GM21786 (cell line): ENCODE measurements around the gene NUPR1.
"Not testable (repeated sequence)": the region's sequence is repeated elsewhere in the genome, so short reads cannot be mapped to it uniquely, and the experiment has no call there.

Source experiments
- ATAC-seq: cut with Tn5 transposase; IDR thresholded peaks from one replicate; pipeline ENCODE4 v1.9.1; 2021; ENCODE audit not compliant: unreplicated experiment

The NUPR1 gene

DNA sequence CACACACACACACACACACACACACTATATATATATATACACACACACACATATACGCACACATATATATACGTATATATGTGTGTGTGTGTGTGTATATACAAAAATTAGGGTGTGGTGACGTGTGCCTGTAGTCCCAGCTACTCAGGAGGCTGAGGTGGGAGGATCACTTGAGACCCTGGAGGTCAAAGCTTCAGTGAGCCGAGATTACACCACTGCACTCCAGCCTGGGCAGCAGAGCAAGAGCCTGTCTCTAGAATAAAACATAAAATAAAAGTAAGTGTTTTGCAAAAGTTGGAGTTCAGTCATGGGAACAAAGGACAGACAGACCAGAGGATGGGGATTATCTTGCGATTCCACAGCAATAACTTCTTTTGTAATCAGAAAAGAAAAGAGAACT, 10.8 kb downstream of the NUPR1 start:
- no peak for ATAC-seq

DNA sequence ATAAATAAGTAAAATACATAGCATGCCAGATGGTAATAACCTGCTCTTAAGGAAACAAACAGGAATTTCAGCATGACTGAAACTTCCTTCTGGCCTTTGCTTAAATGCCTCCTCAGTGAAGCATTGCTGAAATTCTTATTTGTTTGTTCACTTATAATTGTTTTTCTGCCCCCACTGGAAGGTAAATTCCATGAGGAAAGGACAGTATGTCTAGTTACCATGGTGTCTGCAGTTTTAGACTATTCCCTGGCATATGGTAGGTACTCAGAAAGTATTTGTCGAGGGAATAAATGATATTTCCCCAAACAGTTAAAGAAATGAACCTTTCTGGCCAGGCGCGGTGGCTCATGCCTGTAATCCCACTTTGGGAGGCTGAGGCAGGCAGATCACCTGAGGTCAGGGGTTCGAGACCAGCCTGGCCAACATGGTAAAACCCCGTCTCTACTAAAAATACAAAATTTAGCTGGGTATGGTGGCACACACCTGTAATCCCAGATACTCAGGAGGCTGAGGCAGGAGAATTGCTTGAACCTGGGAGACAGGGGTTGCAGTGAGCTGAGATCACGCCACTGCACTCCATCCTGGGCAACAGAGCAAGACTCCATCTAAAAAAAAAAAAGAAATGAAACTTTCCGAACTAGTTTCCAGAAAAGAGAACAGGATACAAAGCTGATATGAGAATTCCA, 11.5 kb downstream of the NUPR1 start:
- not testable (repeated sequence) for ATAC-seq

DNA sequence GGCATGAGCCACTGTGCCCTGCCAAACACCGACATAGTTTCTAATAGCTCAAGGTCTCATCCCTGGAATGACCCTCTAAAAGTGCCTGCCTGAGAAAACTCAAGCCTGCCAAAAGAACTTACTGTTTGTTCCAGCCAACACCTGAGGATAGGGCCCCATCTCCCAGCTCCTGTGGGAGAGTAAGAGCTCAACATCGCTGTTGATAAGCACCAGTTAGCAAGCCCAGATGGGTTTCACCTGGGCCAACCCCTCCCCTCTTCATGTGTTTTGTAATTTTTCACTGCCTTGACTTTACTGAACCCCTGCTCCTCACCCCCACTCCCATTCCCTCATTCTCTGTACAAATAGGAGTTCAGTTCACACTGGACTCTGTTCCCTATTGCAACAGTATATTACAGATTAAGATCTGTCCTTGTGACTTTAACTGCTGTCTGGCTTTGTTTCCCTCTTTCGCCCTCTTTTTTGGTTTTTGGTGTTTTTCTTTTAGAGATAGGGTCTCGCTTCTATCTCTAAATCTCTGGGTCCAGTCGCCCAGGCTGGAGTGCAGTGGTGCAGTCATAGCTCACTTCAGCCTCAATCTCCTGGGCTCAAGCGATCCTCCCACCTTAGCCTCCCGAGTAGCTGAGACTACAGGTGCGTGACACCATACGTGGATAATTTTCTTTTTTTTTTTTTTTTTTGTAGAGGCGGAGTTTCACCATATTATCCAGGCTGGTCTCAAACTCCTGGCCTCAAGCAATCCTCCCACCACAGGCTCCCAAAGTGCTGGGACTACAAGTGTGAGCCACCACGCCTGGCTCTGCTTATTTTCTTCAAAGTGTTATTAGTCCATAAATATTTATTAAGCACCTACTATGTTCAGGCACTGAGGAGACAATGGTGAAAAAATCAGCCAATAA, 12.3 kb downstream of the NUPR1 start:
- no peak for ATAC-seq

DNA sequence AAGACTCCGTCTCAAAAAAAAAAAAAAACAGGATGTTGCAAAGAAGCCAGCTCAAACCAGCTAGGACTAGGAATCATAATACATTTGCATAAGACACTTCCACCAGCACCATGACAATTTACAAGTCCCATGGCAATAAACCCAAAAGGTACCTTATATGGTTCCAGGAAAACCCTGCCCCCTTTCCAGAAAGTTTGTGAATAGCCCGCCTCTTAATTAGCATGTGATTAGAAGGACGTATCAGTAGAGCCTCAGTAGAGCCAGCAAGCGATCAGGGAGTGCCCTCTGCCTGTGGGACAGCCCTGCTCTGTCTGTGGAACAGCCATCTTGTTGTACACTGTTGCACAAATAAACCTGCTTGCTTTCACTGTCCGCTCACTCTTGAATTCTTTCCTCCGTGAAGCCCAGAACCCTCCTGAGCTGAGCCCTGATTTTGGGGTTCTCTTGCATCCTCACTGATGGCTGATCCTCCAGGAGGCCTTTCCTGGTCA, 14.0 kb downstream of the NUPR1 start:
- no peak for ATAC-seq

DNA sequence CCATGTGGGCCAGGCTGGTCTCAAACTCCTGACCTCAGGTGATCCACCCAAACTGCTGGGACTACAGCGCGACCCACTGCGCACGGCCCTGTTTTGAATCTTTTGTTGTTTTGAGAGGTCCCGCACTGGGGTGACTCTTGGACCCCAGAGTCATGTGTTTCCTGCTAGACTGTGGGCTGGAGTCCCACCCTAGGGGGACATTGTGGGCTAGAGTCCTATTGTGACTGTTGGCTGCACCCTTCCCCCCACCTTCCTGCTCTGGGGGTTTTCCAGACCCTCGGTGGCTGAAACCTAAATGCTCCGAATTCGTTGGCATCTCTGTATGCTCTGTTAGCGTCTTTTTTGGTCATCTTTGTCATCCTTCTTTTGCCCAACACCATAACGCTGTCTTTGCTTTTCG, 16.0 kb downstream of the NUPR1 start:
- no peak for ATAC-seq

DNA sequence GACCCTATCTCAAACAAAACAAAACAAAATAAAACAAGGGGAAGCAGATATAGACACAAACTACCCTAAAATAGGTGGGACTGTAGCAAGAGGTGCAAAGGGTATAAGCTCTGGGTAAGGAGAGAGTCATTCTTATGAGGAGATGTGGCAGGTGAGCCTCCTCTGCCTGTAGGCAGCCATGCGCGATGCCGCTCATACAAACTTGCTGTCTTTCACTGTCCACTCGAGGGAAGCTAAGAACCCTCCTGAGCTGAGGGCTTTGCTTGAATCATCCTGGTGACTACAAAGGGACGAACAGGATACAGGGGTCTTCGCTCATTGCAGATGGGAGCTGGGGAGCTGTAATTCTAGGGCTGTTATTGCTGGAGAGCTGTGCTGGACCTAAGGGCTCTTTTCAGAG, 17.3 kb downstream of the NUPR1 start:
- ATAC-seq, result no peak

DNA sequence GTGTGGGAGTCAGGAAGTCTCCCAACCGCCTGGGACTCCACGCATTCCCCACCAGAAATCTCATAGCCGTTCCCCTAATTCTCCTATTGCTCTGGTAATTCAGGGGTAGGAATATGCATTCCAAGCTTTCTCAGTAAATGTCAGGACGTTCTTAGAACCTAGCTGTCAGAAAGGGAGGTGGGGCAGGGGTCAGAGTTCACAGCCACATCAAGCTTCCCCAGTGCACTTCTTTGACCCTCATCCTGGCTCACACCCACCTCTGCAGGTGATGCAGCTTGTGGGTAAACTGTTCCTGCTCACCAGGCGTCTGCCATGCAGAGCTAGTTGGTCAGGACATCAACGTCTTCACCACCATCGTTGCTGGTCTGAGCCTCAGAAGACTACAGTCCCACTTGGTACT, 18.1 kb downstream of the NUPR1 start:
- ATAC-seq, result no peak

DNA sequence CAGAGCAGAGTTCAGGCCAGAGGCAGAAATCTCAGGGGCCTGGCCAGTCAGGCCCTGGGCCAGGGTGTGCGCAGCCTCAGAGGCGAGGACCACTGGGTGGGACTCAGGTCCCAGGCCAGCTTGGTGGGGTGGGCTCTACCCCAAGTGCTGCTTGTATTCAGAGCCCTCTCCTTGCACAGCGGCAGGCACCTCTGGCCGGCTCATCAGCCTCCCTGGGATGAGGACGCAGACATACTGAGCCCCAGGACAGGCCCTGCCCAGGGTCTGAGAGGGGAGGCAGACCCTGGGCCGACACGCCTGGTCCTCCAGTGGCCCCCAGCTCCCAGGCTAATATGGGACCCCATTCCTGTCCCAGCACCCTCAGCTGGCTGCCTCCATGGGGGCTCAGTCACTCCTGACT, 24.5 kb downstream of the NUPR1 start:
- ATAC-seq, result no peak

DNA sequence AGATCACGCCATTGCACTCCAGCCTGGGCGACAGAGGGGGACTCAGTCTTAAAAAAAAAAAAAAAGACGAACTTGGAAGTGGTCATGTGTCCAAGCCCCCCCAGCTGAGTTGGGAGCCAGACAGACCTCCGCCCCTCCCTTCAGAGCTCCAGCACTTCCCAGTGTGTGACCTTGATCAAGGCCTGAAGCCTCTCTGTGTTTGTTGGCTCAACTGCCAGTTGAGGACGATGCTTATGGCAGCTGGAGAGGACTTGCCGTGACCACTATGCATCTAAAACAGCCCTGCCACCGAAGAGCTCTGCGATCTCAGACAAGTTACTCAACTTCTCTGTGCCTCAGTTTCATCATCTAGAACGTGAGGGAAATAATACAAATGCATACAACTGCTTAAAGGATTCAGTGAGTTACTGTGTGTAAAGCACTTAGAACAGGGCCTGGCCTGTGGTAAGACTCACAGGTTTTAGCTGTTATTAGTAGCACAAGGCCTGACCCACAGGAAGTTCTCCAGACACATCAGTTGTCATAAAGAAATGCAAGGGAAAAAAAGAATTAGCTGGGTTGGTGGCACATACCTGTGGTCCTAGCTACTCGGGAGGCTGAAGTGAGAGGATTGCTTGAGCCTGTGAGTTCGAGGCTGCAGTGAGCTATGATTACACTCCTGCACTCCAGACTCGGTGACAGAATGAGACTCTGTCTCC, 25.1 kb downstream of the NUPR1 start:
- no peak for ATAC-seq

DNA sequence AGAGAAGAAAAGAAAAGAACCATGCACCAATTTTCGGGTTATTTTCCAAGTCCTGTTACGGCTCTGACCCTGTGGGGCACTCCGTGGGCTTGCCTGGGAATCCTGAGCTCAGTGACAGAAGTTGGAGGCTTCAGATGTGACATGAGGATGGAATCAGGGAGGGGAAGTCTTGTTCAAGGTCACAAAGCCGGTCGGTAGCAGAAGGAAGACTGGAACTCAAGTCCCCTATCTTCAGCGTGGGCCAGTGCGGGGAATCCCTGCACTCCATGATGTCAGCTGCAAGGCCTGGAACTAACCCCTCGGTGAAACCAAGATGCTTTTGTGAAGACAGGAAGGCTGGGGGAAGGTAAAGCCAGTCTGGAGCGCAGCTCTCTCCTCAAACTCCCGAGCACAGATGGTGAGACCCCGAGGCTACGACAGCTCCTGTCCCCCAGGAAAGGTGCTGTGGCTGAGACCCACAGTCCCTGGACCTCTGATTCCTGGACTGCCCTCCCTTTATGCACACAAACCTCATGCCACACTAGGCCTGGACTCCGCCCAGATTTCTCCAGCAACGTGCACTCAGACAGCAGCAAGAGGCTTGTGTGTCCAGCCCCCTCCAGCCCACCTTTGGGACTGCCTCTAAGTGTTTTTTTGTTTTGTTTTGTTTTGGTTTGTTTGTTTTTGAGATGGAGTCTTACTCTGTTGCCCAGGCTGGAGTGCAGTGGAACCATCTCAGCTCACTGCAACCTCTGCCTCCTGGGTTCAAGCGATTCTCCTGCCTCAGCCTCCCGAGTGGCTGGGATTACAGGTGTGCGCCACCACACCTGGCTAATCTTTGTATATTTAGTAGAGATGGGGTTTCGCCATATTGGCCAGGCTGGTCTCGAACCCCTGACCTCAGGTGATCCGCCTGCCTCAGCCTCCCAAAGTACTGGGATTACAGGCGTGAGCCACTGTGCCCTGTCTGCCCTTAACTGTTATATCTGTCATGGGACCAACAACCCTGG, 26.7 kb downstream of the NUPR1 start:
- no peak for ATAC-seq

DNA sequence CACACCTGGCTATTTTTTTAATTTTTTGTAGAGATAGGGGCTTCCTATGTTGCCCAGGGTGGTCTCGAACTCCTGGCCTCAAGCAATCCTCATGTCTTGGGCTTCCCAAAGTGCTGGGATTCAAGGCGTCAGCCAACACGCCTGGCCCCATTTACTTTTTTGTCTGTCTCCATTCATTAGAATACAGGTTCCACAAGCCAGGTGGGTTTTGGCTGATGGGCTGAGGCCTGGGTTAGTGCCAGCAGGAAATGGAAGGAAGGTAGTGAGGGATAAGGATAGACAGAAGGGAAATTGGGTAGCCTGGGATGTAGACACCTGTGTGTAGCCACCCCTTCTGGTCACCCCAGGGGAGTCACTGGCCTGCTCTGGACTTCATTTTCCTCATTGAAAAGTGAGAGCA, 27.7 kb downstream of the NUPR1 start:
- no peak for ATAC-seq

DNA sequence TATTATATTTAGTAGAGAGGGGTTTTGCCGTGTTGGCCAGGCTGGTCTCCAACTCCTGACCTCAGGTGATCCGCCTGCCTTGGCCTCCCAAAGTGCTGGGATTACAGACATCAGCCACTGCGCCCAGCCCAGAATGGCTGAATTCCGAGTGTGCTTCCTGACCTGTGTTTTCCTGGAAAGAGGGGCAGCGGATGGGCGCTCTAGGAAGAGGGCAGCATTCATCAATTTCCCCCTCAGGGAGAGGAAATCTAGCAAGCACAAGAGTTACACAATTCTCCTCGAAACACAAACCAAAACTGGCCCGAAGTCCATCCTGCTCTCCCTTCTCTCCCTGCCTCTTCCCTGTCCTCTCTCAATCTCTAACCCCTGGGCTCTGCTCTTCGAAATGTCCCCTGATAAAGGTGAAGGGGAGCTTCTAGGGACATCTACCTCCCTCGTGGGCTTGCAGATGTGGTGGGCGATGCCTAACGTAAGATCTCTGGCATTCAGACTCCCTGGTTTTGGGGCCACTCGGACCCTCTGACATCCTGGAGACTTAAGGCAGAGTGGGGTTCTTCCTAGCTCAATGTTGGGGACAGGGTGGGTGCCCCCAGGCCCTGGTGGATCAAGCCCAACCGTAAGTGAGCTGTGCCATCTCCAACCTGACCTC, 33.2 kb downstream of the NUPR1 start:
- ATAC-seq, result no peak

DNA sequence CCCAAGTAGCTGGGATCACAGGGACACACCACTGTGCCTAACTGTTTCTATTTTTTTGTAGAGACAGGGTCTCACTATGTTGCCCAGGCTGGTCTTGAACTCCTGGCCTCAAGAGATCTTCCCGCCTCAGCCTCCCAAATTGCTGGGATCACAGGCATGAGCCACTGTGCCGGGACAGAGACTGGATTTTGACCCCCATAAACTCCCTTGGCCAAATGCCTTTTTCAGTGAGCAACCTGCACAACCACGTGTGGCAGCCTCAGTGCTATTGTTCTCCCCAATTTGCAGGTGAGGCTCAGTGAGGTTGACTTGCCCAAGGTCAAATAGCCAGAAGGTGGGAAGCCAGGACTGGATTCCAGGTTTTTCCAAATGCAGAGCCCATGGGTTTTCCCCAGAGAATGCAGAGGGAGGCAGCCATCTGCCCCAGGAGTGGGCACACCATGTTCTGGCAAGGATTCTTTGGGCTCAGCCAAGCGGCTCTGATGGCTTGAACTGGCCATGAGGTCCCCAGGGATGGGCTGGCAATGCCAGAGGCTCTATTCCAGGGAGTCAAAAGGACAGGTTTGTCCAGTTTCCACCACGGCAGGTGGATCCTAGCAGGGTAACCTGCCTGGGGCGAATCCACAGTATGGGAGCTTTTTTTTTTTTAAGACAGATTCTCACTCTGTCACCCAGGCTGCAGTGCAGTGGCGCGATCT, 33.9 kb downstream of the NUPR1 start:
- no peak for ATAC-seq

DNA sequence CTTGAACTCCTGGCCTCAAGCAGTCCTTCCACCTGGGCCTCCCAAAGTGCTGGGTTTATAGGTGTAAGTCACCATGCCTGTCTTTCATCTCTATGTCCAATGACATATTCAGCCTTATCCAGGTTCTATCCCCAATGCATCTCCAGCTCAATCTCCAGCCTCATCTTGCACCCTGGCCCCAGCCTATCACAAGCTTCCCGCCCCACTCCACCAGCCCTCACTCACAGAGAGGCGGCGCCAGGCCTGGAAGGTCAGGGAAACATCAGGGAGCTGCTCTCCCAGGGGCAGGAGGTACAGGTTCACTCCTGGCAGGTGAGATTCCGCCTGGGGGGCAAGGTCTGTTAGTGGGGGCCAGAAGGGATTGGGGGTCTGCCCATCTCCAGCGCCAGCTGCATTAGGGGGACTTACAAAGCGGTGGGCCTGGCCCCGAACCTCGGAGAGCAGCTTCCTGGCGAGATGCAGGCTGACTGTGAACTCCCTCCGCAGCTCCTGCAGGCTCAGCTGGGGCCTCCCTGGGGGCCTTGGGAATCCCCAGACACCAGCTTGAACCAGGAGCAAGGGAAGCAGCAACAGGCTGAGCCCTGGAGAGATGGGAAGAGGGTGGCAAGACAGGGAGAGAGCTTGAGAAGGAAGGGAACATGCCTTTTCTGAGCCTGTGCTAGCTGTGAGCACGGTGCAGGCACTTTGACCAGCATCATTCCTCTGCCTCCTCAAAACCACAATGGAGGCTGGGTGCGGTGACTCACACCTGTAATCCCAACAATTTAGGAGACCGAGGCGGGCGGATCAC, 35.1 kb downstream of the NUPR1 start:
- no peak for ATAC-seq

DNA sequence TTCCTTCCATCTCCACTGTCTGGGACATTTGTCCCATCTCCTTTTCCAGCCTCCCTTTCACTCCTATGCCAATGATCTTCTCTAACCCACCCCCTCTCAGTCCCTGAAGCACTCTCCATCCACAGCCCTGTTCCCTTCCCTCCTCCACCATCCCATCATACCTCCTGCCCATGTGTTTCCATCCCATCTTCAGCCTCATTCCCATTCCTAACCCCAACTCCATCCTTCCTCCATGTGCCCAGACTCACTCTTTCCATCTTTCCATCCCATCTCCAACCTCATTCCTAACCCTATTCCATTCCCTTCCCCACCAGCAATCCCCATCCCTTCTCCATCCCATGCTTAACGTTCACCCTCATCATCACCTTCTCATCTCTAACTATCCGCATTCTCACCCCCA, 36.5 kb downstream of the NUPR1 start:
- ATAC-seq, result no peak

DNA sequence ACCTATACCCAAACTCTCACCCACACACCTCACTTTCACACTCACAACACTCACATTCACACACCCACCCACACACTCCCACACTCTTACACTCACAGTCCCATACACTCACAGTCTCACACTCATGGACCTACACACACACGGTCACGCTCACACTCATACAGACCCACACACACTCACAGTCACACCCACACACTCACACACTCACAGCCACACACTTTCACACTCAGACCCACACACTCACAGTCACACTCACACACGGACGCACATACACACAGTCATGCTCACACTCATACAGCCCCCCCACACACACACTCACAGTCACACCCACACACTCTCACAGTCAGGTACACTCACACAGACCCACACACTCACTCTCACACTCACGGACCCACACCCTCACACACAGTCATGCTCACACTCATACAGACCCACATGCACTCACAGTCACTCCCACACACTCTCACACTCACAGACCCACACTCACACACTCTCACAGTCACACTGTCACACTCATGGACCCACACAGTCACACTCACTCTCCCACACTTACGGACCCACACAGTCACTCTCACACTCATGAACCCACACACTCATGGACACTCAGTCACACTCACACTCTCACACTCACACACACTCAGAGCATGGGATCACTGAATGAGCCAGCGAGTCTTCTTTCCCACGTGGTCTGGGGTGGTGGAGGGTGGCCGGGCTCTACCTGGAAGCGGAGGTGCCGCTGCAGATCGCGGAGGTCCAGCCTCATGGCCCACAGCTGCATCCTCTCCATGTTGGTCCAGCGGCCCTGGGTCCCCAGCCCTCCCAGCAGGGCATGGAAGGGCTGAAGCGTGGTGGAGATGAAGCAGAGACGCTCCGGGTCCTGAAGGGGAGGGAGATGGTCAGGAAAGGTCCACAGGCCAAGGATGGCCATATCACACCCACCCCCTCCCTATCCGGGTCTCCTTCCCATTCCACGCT, 37.2 kb downstream of the NUPR1 start:
- no peak for ATAC-seq

DNA sequence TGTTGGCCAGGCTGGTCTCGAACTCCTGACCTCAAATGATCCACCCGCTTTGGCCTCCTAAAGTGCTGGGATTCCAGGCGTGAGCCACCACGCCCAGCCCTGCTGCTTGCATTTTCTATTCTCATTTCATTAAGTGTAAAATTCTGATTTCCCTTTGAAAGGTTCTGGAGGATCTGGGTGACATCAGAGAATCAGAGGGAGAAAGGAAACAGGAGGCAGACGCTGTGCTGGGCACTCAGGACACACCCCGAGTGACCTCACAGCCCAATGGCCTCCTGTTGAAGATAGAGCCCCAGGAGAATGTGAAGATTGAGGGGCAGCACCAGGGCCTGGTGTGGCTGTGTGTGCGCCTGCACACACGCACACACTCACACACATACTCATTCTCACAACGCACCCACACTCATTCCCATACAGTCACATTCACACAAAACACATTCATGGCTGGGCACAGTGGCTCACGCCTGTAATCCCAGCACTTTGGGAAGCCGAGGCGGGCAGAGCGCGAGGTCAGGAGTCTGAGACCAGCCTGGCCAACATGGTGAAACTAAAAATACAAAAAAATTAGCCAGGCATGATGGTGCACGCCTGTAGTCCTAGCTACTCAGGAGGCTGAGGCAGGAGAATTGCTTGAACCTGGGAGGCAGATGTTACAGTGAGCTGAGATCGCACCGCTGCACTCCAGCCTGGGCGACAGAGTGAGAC, 38.1 kb downstream of the NUPR1 start:
- not testable (repeated sequence) for ATAC-seq
